Measurements from ENCODE around the gene TM9SF4.

GRCh38 chr20:32149566-32150170 lies 40.2 kb downstream of the TM9SF4 start:
- TF ChIP-seq CTCF (IDR thresholded peaks at IDR 0.05), result no peak
- no peak for TF ChIP-seq EP300 (IDR thresholded peaks at IDR 0.05)
- TF ChIP-seq POLR2A (IDR thresholded peaks at IDR 0.05), result no peak

Measured in upper lobe of left lung (tissue), 4 donors.